Hair follicle dermal papilla cell (primary cell): ENCODE measurements around the gene MIX23. TPM values are rescaled to one million over a fixed set of nuclear protein-coding genes. Genes with fewer than 3 reads are reported as not detected.

Experiments used
- small RNA-seq: library from RNA; depleted of rRNA; stranded (forward); fragments of <200 nt; gene quantifications from one replicate; pipeline ENCODE3, GENCODE V24; 2012
- total RNA-seq: library from RNA; depleted of rRNA; stranded (reverse); fragments of >200 nt; gene quantifications from 2 replicates; pipeline ENCODE4 v1.2.3, GENCODE V29; 2012

The MIX23 gene
- 10.9 and 22.8 TPM in 2 replicates for total RNA-seq

GRCh38 chr3:122382888-122383666, at the start of gene MIX23:
Gene MIX23 (minus strand): TSS chr3:122383231. CDS start chr3:122383224, 7 bp downstream.

GRCh38 chr3:122415762-122416654, 33.0 kb upstream of the MIX23 start, which contains the start of gene WDR5B:
Gene WDR5B (minus strand): TSS chr3:122416062. CDS start chr3:122415528, 534 bp downstream.

GRCh38 chr3:122383771-122384697, 1.0 kb upstream of the MIX23 start, which contains the start of gene FAM162A:
Gene FAM162A (plus strand): TSS chr3:122384182. CDS start chr3:122384266, 84 bp downstream.

DNA sequence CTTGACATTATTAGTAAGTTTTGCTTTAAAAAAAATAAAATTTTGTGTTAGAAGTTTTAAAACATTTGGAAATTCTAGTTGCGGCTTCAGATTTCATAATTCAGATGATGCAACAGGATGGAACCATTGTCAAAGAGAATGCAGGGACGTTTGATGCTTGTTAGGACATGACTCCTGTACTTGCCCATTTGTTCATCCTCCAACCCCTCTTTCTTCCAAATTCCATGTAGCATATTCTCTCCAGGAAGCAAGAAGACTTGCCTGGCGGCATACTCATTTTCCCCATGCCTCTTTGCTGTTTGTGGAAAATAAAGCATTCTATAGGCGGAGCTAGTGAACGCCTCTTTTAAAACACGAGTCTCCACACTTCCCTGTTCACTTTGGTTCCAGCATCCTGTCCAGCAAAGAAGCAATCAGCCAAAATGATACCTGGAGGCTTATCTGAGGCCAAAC, 58.1 kb downstream of the MIX23 start, which contains the start of gene CSTA:
CSTA (plus strand) TSS at position 378 of the 453 bp plus-strand sequence; CDS start at position 423, 45 bp downstream.

Small RNA genes lying within 50 kb of the gene (small RNA-seq; reads per million reads assigned to genes)
- gene AC083798.1 = not detected

Other genes starting within 250 kb of the MIX23 start
- not detected in 2 replicates for gene CASR, start 199.6 kb downstream of the MIX23 start, total RNA-seq
- 3.7 and 3.8 TPM in 2 replicates for gene CSTA, start 58.0 kb downstream of the MIX23 start, total RNA-seq
- 6.8 and 8.8 TPM in 2 replicates for gene FAM162A, start 951 bp upstream of the MIX23 start, total RNA-seq
- 7.5 and 7.6 TPM in 2 replicates for gene WDR5B, start 32.8 kb upstream of the MIX23 start, total RNA-seq
- gene KPNA1, start 131.7 kb upstream of the MIX23 start, total RNA-seq = 38.0 and 40.7 TPM in 2 replicates
- gene PARP9, start 181.1 kb upstream of the MIX23 start, total RNA-seq = 47.4 and 51.6 TPM in 2 replicates
- gene DTX3L, start 181.1 kb upstream of the MIX23 start, total RNA-seq = 49.5 and 60.2 TPM in 2 replicates
- gene PARP15, start 194.4 kb upstream of the MIX23 start, total RNA-seq = 1.1 and 2.3 TPM in 2 replicates